Right lobe of liver (tissue), 4 donors: ENCODE results near the gene NCS1.

Experiments
- CTCF ChIP-seq, 4 donors: fragments of 200-600 bp in 3 of 4; fragments of 450-650 bp in 1 of 4; IDR thresholded peaks; one replicate each; pipeline versions ENCODE4 v1.5.1 to v1.8.0; 2016 to 2022; ENCODE audit warnings: antibody characterized with exemption in 4 of 4, mild to moderate bottlenecking in 2 of 4
- POLR2A ChIP-seq: fragments of 450-650 bp; IDR thresholded peaks from one replicate; pipeline ENCODE4 v1.6.1; 2017; ENCODE audit warnings: antibody characterized with exemption, mild to moderate bottlenecking
- donor health status: DM: no; HTN: no; CAD: no.
- donor health status: DM: no; HTN: no; CAD: no.
- donor health status: DM: no; HTN: yes; CAD: no.

- TF ChIP-seq POLR2A (no peak), CTCF (IDR thresholded peaks at IDR 0.05) (no peak)
Observed at GRCh38 chr9:130217838-130218237, 45.6 kb downstream of the NCS1 start.
